NCI-H1417 treated with DMSO at 0.1 percent for 48 hours (cell line): ENCODE measurements around the gene GPR156.
"Not testable (repeated sequence)": the region's sequence is repeated elsewhere in the genome, so short reads cannot be mapped to it uniquely, and the experiment has no call there.

Experiments used
- DNase-seq: peaks from one replicate; lab custom pipeline; 2025; lab: John Stamatoyannopoulos, UW

Gene GPR156

DNA sequence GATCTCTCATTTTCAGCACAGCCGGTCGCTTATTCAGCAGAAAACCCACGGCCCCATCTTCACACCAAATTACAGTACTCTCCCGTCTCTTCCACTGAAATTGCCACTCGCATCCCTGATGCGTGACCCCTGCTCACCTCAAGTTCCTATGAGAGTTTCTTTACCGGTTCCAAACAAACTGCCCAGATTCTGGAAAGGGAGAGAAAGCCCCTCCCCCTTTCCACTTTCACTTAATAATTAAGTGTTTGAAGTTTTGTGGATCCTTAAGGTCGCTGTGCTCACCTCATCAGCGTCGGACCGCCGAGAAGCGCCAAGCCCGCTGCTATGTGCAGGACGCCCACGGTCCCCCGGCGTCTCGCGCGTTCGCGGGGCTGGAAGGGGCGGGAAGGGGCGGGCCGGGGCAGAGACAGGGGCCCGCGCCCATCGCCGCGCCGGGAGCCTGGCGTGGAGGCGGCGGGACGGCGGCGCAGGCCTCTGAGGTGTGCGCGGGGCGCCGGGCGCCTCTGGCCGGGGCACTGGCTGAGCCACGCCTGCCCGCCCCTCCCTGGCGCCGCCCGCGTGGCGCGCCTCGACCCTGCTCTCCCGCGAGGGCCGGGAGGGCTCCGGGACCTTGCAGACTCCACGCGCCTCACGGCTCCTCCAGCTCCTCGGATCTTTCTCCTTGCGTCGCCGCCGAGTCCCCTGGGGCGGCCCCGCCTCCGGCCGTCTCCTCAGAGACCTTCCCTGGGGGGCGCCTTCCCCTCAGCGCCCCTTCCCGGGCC lies at the start of gene GPR156:
Gene GPR156 (minus strand): TSS at position 476 of the 761 bp plus-strand sequence. CDS start 41,124 bp downstream, outside the sequence.
- no peak for DNase-seq

GRCh38 chr3:120332646-120333045 lies 47.6 kb upstream of the GPR156 start:
- no peak for DNase-seq

DNA sequence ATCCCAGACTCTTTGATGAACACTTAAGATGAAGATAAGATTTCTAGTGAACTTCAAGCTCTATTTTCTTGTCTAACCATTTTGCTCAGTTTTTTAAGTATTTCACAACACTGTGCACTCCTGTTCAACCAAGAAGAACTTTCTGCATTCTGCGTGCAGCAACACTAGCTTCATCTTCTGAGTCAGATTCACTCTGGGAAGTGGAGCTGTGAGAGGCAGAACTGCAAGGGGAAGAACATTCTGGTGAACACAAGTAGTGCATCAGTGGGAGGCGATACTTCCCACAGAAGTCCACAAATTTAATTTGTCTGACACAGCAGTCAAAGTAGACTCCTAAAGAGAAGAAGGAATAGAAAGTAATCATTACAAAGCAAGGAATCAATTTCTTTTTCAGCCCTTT lies 46.1 kb upstream of the GPR156 start:
- DNase-seq: no peak

DNA sequence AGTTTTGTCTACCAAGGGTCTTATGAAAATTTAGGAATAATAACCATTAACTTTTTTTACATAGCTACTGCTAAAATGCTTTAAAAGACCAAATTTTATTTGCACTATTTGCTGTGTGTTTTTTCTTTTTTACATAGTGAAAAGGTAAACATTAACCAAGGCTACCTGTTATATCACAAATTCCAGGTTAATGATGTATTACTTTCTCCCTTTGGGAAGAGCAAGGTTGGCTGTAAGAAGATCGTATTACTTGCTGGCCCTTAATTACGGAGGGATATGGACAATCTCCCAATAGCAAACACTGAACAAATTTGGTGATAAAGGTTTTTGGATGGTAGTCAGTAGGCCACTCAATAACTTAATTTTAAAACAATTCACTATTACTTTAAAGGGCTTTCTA lies 41.8 kb upstream of the GPR156 start:
- no peak for DNase-seq

- no peak for DNase-seq
Observed at GRCh38 chr3:120324190-120324589, 39.2 kb upstream of the GPR156 start.

DNA sequence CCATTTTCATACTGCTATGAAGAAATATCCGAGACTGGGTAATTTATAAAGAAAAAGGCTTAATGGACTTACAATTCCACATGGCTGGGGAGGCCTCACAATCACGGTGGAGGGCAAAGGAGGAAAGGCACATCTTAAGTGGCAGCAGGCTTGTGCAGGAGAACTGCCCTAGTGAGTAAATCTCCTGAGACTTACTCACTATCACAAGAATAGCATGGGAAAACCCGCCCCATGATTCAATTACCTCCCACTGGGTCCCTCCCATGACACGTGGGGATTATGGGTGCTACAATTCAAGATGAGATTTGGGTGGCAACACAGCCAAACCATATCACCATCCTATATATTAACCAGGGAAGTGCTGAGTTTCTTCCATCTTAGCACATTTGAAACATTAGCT lies 38.7 kb upstream of the GPR156 start:
- not testable (repeated sequence) for DNase-seq

GRCh38 chr3:120311863-120312794 lies 27.1 kb upstream of the GPR156 start:
- no peak for DNase-seq

GRCh38 chr3:120306519-120307455 lies 21.8 kb upstream of the GPR156 start:
- no peak for DNase-seq

DNA sequence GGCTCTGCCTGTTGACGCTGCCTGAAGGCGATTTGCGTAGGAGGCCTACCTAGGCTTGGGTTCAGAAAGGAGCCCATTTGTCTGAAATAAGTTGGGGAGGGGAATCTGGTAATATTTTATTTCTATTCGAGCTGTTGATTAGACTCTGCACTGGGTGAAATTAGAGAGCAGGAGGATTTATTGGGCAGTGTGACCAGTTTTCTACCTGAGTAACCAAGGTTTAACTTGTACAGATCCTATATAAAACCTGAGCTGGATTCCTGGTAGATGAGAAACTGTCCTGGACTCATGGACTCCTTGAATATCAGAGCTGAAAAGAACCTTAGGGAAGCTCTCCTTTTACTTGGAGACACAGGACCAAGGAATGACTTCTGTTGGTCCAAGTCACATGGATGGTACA lies 19.6 kb upstream of the GPR156 start:
- no peak for DNase-seq

DNA sequence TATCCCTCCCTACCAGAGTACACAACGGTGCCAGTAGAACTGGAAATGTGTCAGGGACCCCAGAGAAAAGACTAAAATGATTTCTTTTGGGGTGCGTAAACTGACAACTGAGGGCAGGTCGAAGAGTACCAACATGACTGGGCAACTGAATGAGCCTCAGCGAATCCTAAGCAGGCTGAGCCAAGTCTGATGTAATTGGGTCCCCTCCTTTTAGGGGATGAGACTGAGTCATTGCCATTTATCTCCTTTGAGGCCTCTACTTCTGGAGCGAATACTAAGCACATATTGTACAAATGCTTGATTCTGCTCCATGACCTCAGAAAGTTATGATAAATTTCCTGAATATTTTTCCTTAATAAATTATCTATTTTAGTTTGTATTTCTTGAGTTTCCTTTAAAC lies 17.3 kb upstream of the GPR156 start:
- no peak for DNase-seq

DNA sequence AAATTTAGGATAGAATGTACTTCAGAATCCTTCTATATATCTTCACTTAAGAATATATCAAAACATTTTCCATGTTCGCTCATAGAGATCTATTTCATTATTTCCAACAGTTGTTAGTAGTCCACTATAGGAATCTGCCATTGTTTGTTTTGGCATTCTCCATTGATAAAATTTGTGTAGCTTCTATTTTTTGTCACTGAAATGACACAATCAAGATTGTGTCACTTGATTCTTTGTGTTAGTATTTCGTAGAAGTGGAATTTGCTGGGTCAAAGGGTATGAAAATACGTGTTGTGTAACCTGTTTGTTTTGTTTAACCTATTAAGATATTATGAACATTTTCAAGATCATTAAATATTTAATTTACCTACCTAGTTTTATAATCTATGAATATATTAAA lies 15.9 kb upstream of the GPR156 start:
- DNase-seq: no peak

DNA sequence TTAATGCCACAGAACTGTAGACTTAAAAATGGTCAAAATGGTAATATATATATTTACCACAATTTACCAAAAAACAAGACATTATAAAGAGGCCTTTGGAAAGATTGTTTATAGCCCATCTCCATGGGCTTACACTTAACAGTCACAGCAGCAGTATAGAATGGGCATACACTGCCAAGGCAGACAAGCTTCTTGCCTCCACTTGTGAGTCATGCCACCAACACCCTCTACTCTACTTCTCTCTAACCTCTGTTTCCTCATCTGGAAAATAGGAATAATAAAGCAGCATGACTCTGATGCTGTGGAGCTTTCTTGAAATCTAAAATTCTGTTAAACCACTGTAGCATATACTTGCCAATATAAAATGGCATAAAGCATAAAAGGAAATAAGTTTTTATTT lies 14.4 kb upstream of the GPR156 start:
- no peak for DNase-seq

DNA sequence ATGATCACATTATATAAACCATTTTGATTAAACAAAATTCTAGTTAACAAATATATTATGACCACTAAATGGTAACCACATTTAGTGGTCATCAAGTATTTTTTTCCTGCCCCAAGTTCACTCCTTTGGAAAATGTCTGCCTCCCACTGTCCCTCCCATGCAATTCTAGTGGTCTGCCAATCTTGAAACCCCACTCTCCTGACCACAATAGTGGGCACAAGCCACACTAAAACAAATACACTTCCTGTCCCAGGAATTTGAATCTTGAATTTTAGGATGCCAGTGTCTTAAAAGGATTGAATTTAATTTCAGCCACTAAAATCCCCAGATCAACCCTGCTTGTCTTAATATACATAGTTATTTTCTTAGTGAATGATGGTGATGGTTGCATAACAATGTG lies 14.0 kb upstream of the GPR156 start:
- DNase-seq: no peak

- DNase-seq: not testable (repeated sequence)
Observed at GRCh38 chr3:120291552-120291951, 6.5 kb upstream of the GPR156 start.

GRCh38 chr3:120289636-120290035 lies 4.6 kb upstream of the GPR156 start:
- DNase-seq: no peak

- DNase-seq: no peak
Observed at GRCh38 chr3:120286465-120286864, 1.4 kb upstream of the GPR156 start.

DNA sequence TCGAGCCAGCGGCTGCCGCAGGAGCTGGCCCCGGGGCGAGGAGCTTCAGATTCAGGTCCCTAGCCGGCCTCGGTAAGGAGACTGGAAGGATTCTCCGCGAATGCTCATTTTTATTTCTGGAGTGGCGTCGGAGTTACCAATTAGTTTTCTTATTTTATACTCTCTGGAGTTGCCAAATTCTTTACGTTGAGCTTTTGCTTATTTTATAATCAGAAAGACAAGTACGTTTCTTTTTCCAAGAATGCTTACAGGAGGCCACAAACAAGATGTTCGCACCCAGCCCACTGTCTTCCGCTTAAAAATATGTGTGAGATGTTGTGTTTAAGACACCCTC lies 453 bp upstream of the GPR156 start:
- no peak for DNase-seq

GRCh38 chr3:120281261-120281660 lies 3.8 kb downstream of the GPR156 start:
- no peak for DNase-seq

DNA sequence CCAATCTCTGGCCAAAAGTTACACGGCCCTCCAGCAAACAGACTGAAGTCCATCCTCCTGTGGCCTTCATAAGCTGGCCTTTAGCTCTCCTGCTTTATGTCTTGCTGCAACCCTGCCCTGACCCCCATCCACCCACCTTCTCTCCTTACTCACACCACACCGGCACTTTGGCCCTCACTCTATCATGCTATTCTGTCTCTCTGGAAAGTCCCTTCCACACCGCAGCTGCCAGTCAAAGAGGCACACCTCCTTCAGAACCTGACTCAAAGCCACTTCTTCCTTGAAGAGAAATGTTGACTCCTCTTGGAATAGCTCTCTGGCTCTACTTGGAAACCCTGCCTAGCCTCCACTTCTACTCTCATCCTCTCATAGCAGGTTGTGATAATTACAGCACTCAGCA lies 4.5 kb downstream of the GPR156 start:
- DNase-seq: no peak

- no peak for DNase-seq
Observed at GRCh38 chr3:120280026-120280425, 5.0 kb downstream of the GPR156 start.

DNA sequence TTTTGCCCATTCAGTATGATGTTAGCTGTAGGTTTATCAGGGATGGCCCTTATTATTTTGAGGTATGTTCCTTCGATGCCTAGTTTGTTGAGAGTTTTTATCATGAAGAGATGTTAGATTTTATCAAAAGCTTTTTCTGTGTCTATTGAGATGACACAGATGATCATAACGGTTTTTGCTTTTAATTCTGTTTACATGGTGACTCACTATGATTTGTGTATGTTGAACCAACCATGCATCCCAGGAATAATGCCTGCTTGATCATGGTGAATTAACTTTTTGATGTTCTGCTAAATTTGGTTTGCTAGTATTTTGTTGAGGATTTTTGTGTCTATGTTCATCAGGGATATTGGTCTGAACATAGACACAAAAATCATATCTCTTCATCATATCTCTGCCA lies 8.3 kb downstream of the GPR156 start:
- no peak for DNase-seq

DNA sequence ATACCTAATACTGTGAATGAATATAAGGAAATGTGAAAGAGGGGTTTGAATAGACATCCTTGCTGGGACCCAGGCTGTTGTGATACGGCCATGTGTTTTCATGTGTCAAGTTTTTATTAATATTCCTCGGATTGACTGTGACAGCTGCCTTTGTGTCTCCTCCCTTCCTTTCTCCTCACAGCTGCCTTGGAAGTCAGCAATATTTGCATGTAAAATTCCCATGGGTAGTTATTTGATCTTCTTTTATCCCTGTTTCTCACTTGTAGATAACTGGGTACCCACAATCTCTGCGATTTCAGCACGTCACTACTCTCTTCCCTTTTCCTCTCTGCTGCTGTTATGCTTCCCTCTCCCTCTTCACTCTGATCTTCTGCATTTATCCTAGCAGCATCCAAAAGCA lies 9.4 kb downstream of the GPR156 start:
- DNase-seq: no peak
